B cell (primary cell): ENCODE measurements around the gene ADARB2.

Experiments used
- EZH2 ChIP-seq: IDR thresholded peaks from 2 replicates; pipeline ENCODE4 v1.6.1; 2012; ENCODE audit warnings: borderline replicate concordance, low read depth, mild to moderate bottlenecking, moderate library complexity, low read length; ENCODE audit not compliant: insufficient read depth, poor library complexity, severe bottlenecking
- TF ChIP-seq, protein P1 (sequence below): fragments of 200-600 bp; IDR thresholded peaks from one replicate; pipeline ENCODE4 v1.8.0; 2022; ENCODE audit warnings: antibody characterized with exemption, mild to moderate bottlenecking

DNA sequence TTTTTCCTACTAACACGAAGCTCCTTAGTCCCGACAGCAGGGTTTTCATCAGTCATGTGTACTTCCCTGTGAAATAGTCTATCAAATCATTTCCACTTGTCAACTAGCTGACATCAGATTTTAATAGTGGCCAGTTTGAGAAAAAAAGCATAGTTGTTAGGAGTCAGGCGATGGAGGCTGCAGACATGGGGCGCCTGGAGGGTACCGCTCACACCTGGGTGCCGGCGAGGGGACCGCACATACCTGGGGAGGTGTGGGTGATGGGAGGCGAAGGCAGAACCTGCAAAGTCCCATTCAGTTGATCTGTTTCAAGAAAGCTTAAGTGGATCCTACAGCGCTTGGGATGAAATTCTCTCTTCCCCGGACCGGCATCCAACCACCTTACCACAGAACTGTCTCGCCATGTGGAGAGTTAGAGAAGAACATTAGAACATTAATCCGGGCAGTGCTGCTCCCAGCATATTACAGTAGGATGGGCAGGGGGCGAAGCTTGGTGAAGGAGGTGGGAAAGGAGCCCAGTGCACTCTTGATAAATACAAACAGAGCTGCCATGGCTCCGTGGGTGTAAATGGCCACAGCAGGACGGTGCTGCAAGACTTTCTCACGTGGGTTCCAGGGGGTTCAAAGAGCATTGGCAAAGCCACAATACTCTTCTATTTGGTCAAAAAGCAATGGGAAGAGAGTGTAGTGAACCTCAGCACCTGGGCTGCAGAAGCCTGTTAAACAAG, 24.2 kb downstream of the ADARB2 start:
- TF ChIP-seq, protein P1, sequence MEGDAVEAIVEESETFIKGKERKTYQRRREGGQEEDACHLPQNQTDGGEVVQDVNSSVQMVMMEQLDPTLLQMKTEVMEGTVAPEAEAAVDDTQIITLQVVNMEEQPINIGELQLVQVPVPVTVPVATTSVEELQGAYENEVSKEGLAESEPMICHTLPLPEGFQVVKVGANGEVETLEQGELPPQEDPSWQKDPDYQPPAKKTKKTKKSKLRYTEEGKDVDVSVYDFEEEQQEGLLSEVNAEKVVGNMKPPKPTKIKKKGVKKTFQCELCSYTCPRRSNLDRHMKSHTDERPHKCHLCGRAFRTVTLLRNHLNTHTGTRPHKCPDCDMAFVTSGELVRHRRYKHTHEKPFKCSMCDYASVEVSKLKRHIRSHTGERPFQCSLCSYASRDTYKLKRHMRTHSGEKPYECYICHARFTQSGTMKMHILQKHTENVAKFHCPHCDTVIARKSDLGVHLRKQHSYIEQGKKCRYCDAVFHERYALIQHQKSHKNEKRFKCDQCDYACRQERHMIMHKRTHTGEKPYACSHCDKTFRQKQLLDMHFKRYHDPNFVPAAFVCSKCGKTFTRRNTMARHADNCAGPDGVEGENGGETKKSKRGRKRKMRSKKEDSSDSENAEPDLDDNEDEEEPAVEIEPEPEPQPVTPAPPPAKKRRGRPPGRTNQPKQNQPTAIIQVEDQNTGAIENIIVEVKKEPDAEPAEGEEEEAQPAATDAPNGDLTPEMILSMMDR, result no peak
- TF ChIP-seq EZH2, result no peak
